ENCODE measurements around the gene IL7R. TPM values are rescaled to one million over a fixed set of nuclear protein-coding genes. Genes with fewer than 3 reads are reported as not detected.

IL7R gene
- total RNA-seq, 1 donor from 2014 or later = not detected

- Mint-ChIP-seq H3K4me3 (no peak overlapping the region), H3K9me3 (peaks cover 4% of the 10 kb centered on the region), H3K27ac (ENCODE audit: unreplicated experiment) (no peak overlapping the region), H3K4me1 (peaks cover 3% of the 10 kb centered on the region), H3K36me3 (ENCODE audit: low read depth) (no peaks in the 10 kb centered on the region), H3K27me3 (ENCODE audit: low read depth) (no peaks in the 10 kb centered on the region)
- DNase-seq (ENCODE audit: low read depth, low spot score) = no peak
- TF ChIP-seq CTCF (conservative IDR thresholded peaks at IDR 0.05) = no peak
Observed at GRCh38 chr5:35900972-35901695, 44.4 kb downstream of the IL7R start.

- H3K27ac Mint-ChIP-seq (ENCODE audit: unreplicated experiment) = no peak overlapping the region
- H3K4me1 Mint-ChIP-seq = peaks cover 3% of the 10 kb centered on the region
- DNase-seq (ENCODE audit: low read depth, low spot score) = no peak
Observed at GRCh38 chr5:35902046-35902672, 45.5 kb downstream of the IL7R start.

GRCh38 chr5:35903631-35904203 is 47.0 kb downstream of the IL7R start:
- Mint-ChIP-seq H3K4me1 (peaks cover 4% of the 10 kb centered on the region), H3K4me3 (no peak overlapping the region), H3K9me3 (peaks cover 4% of the 10 kb centered on the region), H3K27ac (ENCODE audit: unreplicated experiment) (no peak overlapping the region), H3K27me3 (ENCODE audit: low read depth) (no peaks in the 10 kb centered on the region), H3K36me3 (ENCODE audit: low read depth) (no peaks in the 10 kb centered on the region)
- no peak for DNase-seq (ENCODE audit: low read depth, low spot score)
- TF ChIP-seq CTCF (conservative IDR thresholded peaks at IDR 0.05) = no peak

More at GRCh38 chr5:35902046-35902672, 45.5 kb downstream of the IL7R start:
- Mint-ChIP-seq H3K36me3 (ENCODE audit: low read depth) (no peaks in the 10 kb centered on the region), H3K4me3 (no peak overlapping the region), H3K27me3 (ENCODE audit: low read depth) (no peaks in the 10 kb centered on the region), H3K9me3 (peaks cover 4% of the 10 kb centered on the region)
- TF ChIP-seq CTCF (conservative IDR thresholded peaks at IDR 0.05) = no peak

- TF ChIP-seq CTCF (conservative IDR thresholded peaks at IDR 0.05) = no peak
- no peak overlapping the region for H3K27ac Mint-ChIP-seq (ENCODE audit: unreplicated experiment)
Observed at GRCh38 chr5:35904443-35905132, 47.9 kb downstream of the IL7R start.

GRCh38 chr5:35908228-35908627 is 51.5 kb downstream of the IL7R start:
- H3K4me1 Mint-ChIP-seq = peaks cover 4% of the 10 kb centered on the region
- DNase-seq (ENCODE audit: low read depth, low spot score) = no peak
- no peak overlapping the region for H3K4me3 Mint-ChIP-seq
- H3K27me3 Mint-ChIP-seq (ENCODE audit: low read depth) = no peaks in the 10 kb centered on the region
- TF ChIP-seq CTCF (conservative IDR thresholded peaks at IDR 0.05) = no peak
- H3K9me3 Mint-ChIP-seq = peaks cover 13% of the 10 kb centered on the region
- H3K27ac Mint-ChIP-seq (ENCODE audit: unreplicated experiment) = no peak overlapping the region
- H3K36me3 Mint-ChIP-seq (ENCODE audit: low read depth) = peaks cover 5% of the 10 kb centered on the region

More at GRCh38 chr5:35904443-35905132, 47.9 kb downstream of the IL7R start:
- Mint-ChIP-seq H3K27me3 (ENCODE audit: low read depth) (no peaks in the 10 kb centered on the region), H3K9me3 (peaks cover 4% of the 10 kb centered on the region), H3K36me3 (ENCODE audit: low read depth) (no peaks in the 10 kb centered on the region), H3K4me3 (no peak overlapping the region), H3K4me1 (peaks cover 7% of the 10 kb centered on the region)
- no peak for DNase-seq (ENCODE audit: low read depth, low spot score)

Measured in neural crest cell (in vitro differentiated cells).